Astrocyte (in vitro differentiated cells and primary cell): ENCODE measurements around the gene HAGHL. TPM values are rescaled to one million over a fixed set of nuclear protein-coding genes. Genes with fewer than 3 reads are reported as not detected.

Experiments used
- DNase-seq: peaks from one replicate; pipeline ENCODE4 v3.0.0-alpha.2; 2010; ENCODE audit warnings: low read depth
- FAIRE-seq: peaks from 2 replicates; lab custom pipeline; 2011; peaks lifted over from hg19 to GRCh38; lab: Jason Lieb, UNC
- H2AFZ ChIP-seq: 2 replicates; pipeline ENCODE4 v1.6.0; 2012; ENCODE audit warnings: low read depth, low read length, inconsistent platforms
- H3K27ac ChIP-seq: 2 replicates; pipeline ENCODE4 v1.5.1; 2011; ENCODE audit warnings: low read depth, low read length, inconsistent platforms
- H3K27me3 ChIP-seq: 2 replicates; pipeline ENCODE4 v1.6.0; 2011; ENCODE audit warnings: low read length, inconsistent platforms; ENCODE audit not compliant: insufficient read depth
- H3K36me3 ChIP-seq: 2 replicates; pipeline ENCODE4 v1.5.1; 2011; ENCODE audit warnings: low read length, inconsistent platforms; ENCODE audit not compliant: insufficient read depth
- H3K4me1 ChIP-seq: 2 replicates; pipeline ENCODE4 v1.5.1; 2011; ENCODE audit warnings: low read length, inconsistent platforms; ENCODE audit not compliant: insufficient read depth
- H3K4me2 ChIP-seq: 2 replicates; pipeline ENCODE4 v1.6.0; 2012; ENCODE audit warnings: low read length, inconsistent platforms
- H3K4me3 ChIP-seq: 2 replicates; pipeline ENCODE4 v1.5.1; 2011; ENCODE audit warnings: low read depth, mild to moderate bottlenecking, low read length, inconsistent platforms; ENCODE audit not compliant: insufficient read depth
- H3K79me2 ChIP-seq: 2 replicates; pipeline ENCODE4 v1.6.0; 2012; ENCODE audit warnings: mild to moderate bottlenecking, low read length, inconsistent platforms; ENCODE audit not compliant: insufficient read depth
- H3K9ac ChIP-seq: 2 replicates; pipeline ENCODE4 v1.6.0; 2012; ENCODE audit warnings: mild to moderate bottlenecking, low read length, inconsistent platforms
- H3K9me3 ChIP-seq: 2 replicates; pipeline ENCODE4 v1.5.1; 2012; ENCODE audit warnings: low read depth, mild to moderate bottlenecking, low read length, inconsistent platforms; ENCODE audit not compliant: insufficient read depth
- H4K20me1 ChIP-seq: 2 replicates; pipeline ENCODE4 v1.6.0; 2012; ENCODE audit warnings: low read length, inconsistent platforms; ENCODE audit not compliant: insufficient read depth
- H3K27ac Mint-ChIP-seq: one replicate; pipeline ENCODE4 v1.8.0; 2021; ENCODE audit warnings: mild to moderate bottlenecking, mixed read lengths; ENCODE audit not compliant: unreplicated experiment
- H3K27me3 Mint-ChIP-seq: one replicate; pipeline ENCODE4 v1.8.0; 2021; ENCODE audit warnings: low read depth, mixed read lengths; ENCODE audit not compliant: unreplicated experiment
- H3K36me3 Mint-ChIP-seq: one replicate; pipeline ENCODE4 v1.8.0; 2021; ENCODE audit warnings: low read depth, mixed read lengths; ENCODE audit not compliant: unreplicated experiment
- H3K4me1 Mint-ChIP-seq: one replicate; pipeline ENCODE4 v1.8.0; 2021; ENCODE audit warnings: low read depth, mixed read lengths; ENCODE audit not compliant: unreplicated experiment
- H3K4me3 Mint-ChIP-seq: one replicate; pipeline ENCODE4 v1.8.0; 2021; ENCODE audit warnings: mild to moderate bottlenecking, moderate library complexity, mixed read lengths; ENCODE audit not compliant: unreplicated experiment
- H3K9me3 Mint-ChIP-seq: one replicate; pipeline ENCODE4 v1.8.0; 2021; ENCODE audit warnings: mild to moderate bottlenecking, mixed read lengths; ENCODE audit not compliant: unreplicated experiment
- CTCF ChIP-seq: IDR thresholded peaks from 2 replicates; pipeline ENCODE4 v1.5.1; 2011; ENCODE audit warnings: low read depth, mild to moderate bottlenecking, inconsistent platforms, low read length, moderate library complexity; ENCODE audit not compliant: insufficient read depth
- EZH2 ChIP-seq: IDR thresholded peaks from 2 replicates; pipeline ENCODE4 v1.6.1; 2012; ENCODE audit warnings: mild to moderate bottlenecking, low read length, inconsistent platforms; ENCODE audit not compliant: insufficient read depth
- total RNA-seq: library from RNA; stranded (reverse); gene quantifications from 2 replicates; pipeline ENCODE4 v1.2.1, GENCODE V29; 2021

HAGHL gene
- total RNA-seq, 1 donor from 2014 or later = 15.5 TPM

- Histone ChIP-seq H3K27me3 (no peaks in the 10 kb centered on the region), H3K9ac (no peak overlapping the region), H4K20me1 (peaks cover 5% of the 10 kb centered on the region), H3K27ac (no peak overlapping the region), H3K79me2 (peaks cover 11% of the 10 kb centered on the region), H3K4me2 (no peak overlapping the region), H2AFZ (no peak overlapping the region), H3K36me3 (peaks cover 2% of the 10 kb centered on the region), H3K4me3 (no peak overlapping the region), H3K9me3 (no peaks in the 10 kb centered on the region), H3K4me1 (peaks cover 9% of the 10 kb centered on the region)
- FAIRE-seq (no peak), DNase-seq (no peak)
- H3K27ac Mint-ChIP-seq = no peak overlapping the region
- H3K27me3 Mint-ChIP-seq = no peaks in the 10 kb centered on the region
- no peaks in the 10 kb centered on the region for H3K9me3 Mint-ChIP-seq
- TF ChIP-seq CTCF (no peak), EZH2 (no peak)
- no peaks in the 10 kb centered on the region for H3K36me3 Mint-ChIP-seq
- no peak overlapping the region for H3K4me3 Mint-ChIP-seq
- H3K4me1 Mint-ChIP-seq = peaks cover 5% of the 10 kb centered on the region
Observed at GRCh38 chr16:743794-744500, 17.0 kb downstream of the HAGHL start.

- no peak overlapping the region for H3K9ac ChIP-seq
- H2AFZ ChIP-seq = no peak overlapping the region
- no peaks in the 10 kb centered on the region for H3K27me3 ChIP-seq
- no peak overlapping the region for H3K4me3 ChIP-seq
- no peak overlapping the region for H3K27ac ChIP-seq
- TF ChIP-seq CTCF (no peak), EZH2 (no peak)
- no peak for FAIRE-seq
- no peak overlapping the region for H3K4me2 ChIP-seq
- H3K36me3 ChIP-seq = no peaks in the 10 kb centered on the region
- no peaks in the 10 kb centered on the region for H4K20me1 ChIP-seq
- H3K4me1 ChIP-seq = peaks cover 3% of the 10 kb centered on the region
- H3K4me1 Mint-ChIP-seq = peaks cover 3% of the 10 kb centered on the region
- H3K4me3 Mint-ChIP-seq = no peak overlapping the region
- H3K9me3 Mint-ChIP-seq = no peaks in the 10 kb centered on the region
- H3K27ac Mint-ChIP-seq = no peak overlapping the region
- H3K79me2 ChIP-seq = no peaks in the 10 kb centered on the region
- DNase-seq = no peak
- no peaks in the 10 kb centered on the region for H3K9me3 ChIP-seq
- H3K27me3 Mint-ChIP-seq = no peaks in the 10 kb centered on the region
- no peaks in the 10 kb centered on the region for H3K36me3 Mint-ChIP-seq
Observed at GRCh38 chr16:745739-746138, 18.8 kb downstream of the HAGHL start.

- no peak overlapping the region for H3K4me3 ChIP-seq
Observed at GRCh38 chr16:746637-747036, 19.7 kb downstream of the HAGHL start.

More at GRCh38 chr16:746637-747036, 19.7 kb downstream of the HAGHL start:
- H3K4me2 ChIP-seq = no peak overlapping the region
- H3K4me1 ChIP-seq = peaks cover 3% of the 10 kb centered on the region
- Mint-ChIP-seq H3K27ac (no peak overlapping the region), H3K27me3 (peaks cover 7% of the 10 kb centered on the region), H3K4me1 (peaks cover 3% of the 10 kb centered on the region), H3K9me3 (no peaks in the 10 kb centered on the region), H3K36me3 (no peaks in the 10 kb centered on the region), H3K4me3 (no peak overlapping the region)
- H3K27me3 ChIP-seq = no peaks in the 10 kb centered on the region
- no peak overlapping the region for H3K9ac ChIP-seq
- DNase-seq (no peak), FAIRE-seq (no peak)
- H3K27ac ChIP-seq = no peak overlapping the region
- no peak overlapping the region for H2AFZ ChIP-seq
- TF ChIP-seq EZH2 = no peak
- no peaks in the 10 kb centered on the region for H3K9me3 ChIP-seq
- no peaks in the 10 kb centered on the region for H4K20me1 ChIP-seq
- no peaks in the 10 kb centered on the region for H3K79me2 ChIP-seq
- no peaks in the 10 kb centered on the region for H3K36me3 ChIP-seq
